Measurements from ENCODE around the gene KCNMB2. TPM values are rescaled to one million over a fixed set of nuclear protein-coding genes. Genes with fewer than 3 reads are reported as not detected.
A peak's percentile ranks its signal among the peaks of the same experiment; 100 is the strongest.
"Not testable (repeated sequence)": the region's sequence is repeated elsewhere in the genome, so short reads cannot be mapped to it uniquely, and the experiment has no call there.

KCNMB2 gene
- total RNA-seq, 1 donor: not detected

DNA sequence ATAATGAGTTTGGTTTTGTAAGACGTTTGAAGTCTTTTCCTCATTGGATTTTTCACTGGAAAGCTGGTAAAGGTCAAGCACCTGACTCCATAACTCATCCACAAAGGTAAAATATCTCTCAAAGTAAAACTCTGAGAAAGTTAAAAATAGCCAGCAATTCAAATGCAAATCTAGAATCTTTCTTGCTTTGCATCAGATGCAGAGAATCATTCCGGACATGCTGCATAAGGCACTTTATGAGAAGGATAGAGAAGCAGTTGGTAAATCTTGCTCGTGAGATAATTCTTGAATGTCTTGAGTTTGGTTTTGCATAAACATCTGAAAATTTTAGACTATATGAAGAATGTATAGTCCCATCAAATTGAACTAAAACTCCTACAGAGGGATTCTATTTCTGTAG, 9.1 kb downstream of the KCNMB2 start:
- no peak for DNase-seq (ENCODE audit: low read depth)
- TF ChIP-seq, protein P1, sequence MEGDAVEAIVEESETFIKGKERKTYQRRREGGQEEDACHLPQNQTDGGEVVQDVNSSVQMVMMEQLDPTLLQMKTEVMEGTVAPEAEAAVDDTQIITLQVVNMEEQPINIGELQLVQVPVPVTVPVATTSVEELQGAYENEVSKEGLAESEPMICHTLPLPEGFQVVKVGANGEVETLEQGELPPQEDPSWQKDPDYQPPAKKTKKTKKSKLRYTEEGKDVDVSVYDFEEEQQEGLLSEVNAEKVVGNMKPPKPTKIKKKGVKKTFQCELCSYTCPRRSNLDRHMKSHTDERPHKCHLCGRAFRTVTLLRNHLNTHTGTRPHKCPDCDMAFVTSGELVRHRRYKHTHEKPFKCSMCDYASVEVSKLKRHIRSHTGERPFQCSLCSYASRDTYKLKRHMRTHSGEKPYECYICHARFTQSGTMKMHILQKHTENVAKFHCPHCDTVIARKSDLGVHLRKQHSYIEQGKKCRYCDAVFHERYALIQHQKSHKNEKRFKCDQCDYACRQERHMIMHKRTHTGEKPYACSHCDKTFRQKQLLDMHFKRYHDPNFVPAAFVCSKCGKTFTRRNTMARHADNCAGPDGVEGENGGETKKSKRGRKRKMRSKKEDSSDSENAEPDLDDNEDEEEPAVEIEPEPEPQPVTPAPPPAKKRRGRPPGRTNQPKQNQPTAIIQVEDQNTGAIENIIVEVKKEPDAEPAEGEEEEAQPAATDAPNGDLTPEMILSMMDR (IDR thresholded peaks at IDR 0.05; ENCODE audit: insufficient read depth, low read length): no peak

DNA sequence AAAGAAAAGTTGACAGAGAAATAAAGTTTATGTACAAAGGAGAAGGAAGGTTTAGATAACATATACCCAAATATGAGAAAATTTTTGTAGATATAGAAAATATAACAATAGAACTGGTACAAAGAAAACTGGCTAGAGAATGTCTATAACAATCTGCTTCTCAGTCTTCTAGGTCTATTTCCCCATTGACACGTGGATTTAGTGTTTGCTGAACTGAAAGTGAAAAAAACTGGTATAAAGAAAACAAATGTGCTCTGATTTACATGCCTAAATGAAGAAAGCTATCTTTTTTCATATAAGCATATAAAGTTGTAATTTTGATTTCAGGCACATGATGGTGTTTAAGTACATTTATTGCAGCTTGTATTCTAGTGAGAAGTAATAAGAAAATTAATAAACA, 9.8 kb downstream of the KCNMB2 start:
- no peak for DNase-seq (ENCODE audit: low read depth)
- TF ChIP-seq, protein P1 (IDR thresholded peaks at IDR 0.05; ENCODE audit: insufficient read depth, low read length): no peak
- no peak overlapping the region for H3K4me3 ChIP-seq (ENCODE audit: low read depth, low read length)

More for the DNA sequence above, 9.1 kb downstream of the KCNMB2 start:
- H3K4me3 ChIP-seq (ENCODE audit: low read depth, low read length): no peak overlapping the region

DNA sequence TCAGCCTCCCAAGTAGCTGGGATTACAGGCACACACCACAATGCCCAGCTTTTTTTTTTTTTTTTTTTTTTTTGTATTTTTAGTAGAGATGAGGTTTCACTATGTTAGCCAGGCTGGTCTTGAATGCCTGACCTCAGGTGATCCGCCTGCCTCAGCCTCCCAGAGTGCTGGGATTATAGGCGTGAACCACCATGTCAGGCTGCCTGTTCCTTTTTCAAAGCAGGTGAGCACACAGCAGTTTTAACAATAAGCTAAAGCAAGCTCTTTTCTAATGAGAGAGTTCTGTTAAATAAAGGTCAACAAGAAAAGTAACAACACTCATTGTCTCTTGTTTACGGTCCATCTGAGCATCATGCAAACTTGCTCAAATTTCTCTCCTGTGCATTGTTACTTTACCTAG, 13.2 kb downstream of the KCNMB2 start:
- H3K4me3 ChIP-seq (ENCODE audit: low read depth, low read length); DNase-seq (ENCODE audit: low read depth): not testable (repeated sequence)

DNA sequence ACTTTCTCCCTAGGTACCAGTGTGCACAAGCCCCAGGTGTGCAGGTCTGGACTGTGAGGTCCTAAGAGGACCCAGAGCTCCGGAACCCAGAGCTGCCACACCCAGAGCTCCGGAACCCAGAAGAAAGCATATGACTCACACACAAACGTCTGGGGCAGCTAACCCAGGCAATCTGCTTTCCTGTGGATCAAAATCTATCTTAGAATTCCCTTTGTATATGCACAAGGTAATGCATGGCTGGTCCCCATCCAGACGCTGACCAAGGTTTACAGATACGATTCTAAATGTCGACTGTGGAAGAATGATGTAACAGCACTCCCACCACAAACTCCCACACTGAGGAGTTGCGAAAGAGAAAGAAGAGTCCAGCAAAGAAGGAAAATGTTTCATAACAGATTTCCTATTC, 15.7 kb downstream of the KCNMB2 start:
- no peak overlapping the region for H3K4me3 ChIP-seq (ENCODE audit: low read depth, low read length)
- TF ChIP-seq, protein P1 (IDR thresholded peaks at IDR 0.05; ENCODE audit: insufficient read depth, low read length): no peak
- peak; percentile 10 for DNase-seq (ENCODE audit: low read depth)

DNA sequence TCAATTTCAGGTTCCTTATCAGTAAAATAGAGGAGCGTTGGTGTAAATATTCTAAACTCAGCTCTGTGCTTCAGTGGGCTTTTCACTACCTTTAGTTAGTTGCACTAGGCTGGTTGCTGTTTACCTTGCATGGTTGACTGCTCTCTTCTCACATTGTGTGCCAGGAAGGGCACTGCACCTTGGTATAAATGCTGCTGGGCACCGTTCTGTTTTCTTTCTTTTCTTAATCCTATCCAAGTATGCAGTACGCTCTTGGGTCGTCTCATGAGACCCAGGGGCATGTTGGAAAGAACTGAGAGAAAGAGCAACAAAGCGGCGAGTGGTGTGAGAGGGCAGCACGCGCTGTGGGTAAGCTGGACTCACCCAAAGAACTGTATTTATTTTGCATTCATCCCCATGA, 22.4 kb downstream of the KCNMB2 start:
- DNase-seq (ENCODE audit: low read depth): no peak
- TF ChIP-seq, protein P1 (IDR thresholded peaks at IDR 0.05; ENCODE audit: insufficient read depth, low read length): no peak
- no peak overlapping the region for H3K4me3 ChIP-seq (ENCODE audit: low read depth, low read length)

DNA sequence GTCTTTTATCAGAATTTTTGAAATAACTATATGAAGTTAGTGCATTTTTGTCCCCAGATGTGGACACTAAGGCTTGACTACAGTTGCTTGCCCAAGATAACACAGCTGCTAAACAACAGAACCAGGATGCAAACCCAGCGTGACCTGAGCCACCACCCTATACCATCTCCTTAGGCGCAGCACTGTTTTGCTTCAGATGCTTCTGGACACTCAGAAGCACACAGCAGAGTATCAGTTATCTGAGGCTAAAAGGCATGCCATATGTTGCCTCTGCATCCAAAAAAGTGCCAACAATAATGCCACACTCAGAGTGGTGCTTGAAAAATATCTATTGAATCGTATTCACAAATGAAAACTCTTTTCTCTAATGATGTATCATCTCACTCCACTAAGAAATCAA, 24.5 kb downstream of the KCNMB2 start:
- H3K4me3 ChIP-seq (ENCODE audit: low read depth, low read length): no peak overlapping the region
- TF ChIP-seq, protein P1 (IDR thresholded peaks at IDR 0.05; ENCODE audit: insufficient read depth, low read length): no peak
- no peak for DNase-seq (ENCODE audit: low read depth)

DNA sequence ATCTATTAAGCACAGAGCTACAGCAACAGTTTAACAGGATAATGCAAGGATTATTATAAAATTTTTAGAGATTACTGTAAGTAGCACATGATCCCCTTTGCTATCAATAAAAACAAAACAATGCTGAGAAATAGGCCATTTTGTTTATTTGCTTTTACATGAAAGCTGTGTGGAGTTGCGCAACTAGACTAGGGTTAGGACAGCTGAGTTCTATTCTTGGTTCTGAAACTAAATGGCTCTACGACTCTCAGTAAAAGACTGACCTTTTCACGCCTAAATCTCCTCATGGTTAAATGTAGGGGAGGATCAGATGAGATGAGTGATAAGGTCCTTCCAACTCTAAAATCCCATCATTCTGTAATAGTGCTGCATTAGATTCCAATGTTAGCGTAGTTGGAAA, 25.0 kb downstream of the KCNMB2 start:
- TF ChIP-seq, protein P1 (IDR thresholded peaks at IDR 0.05; ENCODE audit: insufficient read depth, low read length): no peak

More for the DNA sequence above, 25.0 kb downstream of the KCNMB2 start:
- H3K4me3 ChIP-seq (ENCODE audit: low read depth, low read length): no peak overlapping the region
- DNase-seq (ENCODE audit: low read depth): no peak

Data from fibroblast of the aortic adventitia (primary cell).